GM19239 (cell line): ENCODE measurements around the gene RFXAP.

ENCODE experiments used
- DNase-seq: peaks from one replicate; pipeline ENCODE4 v3.0.0; 2011; ENCODE audit warnings: low spot score; ENCODE audit not compliant: insufficient read length
- FAIRE-seq: peaks from 2 replicates; lab custom pipeline; 2011; peaks lifted over from hg19 to GRCh38; lab: Jason Lieb, UNC

Gene RFXAP

GRCh38 chr13:36815062-36815461, 4.0 kb upstream of the RFXAP start:
- DNase-seq, result no peak
- no peak for FAIRE-seq

- no peak for DNase-seq
- no peak for FAIRE-seq
Observed at GRCh38 chr13:36817996-36818803, 822 bp upstream of the RFXAP start.

GRCh38 chr13:36819739-36820090, 693 bp downstream of the RFXAP start:
- FAIRE-seq, result no peak
- peak; percentile 12 for DNase-seq

GRCh38 chr13:36820222-36820621, 1.2 kb downstream of the RFXAP start:
- FAIRE-seq, result peak; percentile 83
- DNase-seq, result peak; percentile 4

GRCh38 chr13:36822785-36823184, 3.8 kb downstream of the RFXAP start:
- DNase-seq, result no peak
- FAIRE-seq, result peak; percentile 26

GRCh38 chr13:36829753-36830152, 10.7 kb downstream of the RFXAP start:
- DNase-seq, result no peak
- FAIRE-seq, result no peak

- FAIRE-seq (no peak), DNase-seq (no peak)
Observed at GRCh38 chr13:36831291-36831690, 12.3 kb downstream of the RFXAP start.

- DNase-seq (no peak), FAIRE-seq (no peak)
Observed at GRCh38 chr13:36834299-36834698, 15.3 kb downstream of the RFXAP start.

- DNase-seq (no peak), FAIRE-seq (no peak)
Observed at GRCh38 chr13:36837354-36838092, 18.5 kb downstream of the RFXAP start.

- no peak for FAIRE-seq
- DNase-seq, result no peak
Observed at GRCh38 chr13:36839281-36839680, 20.3 kb downstream of the RFXAP start.

GRCh38 chr13:36839981-36840380, 21.0 kb downstream of the RFXAP start:
- no peak for FAIRE-seq
- no peak for DNase-seq

GRCh38 chr13:36840718-36841250, 21.8 kb downstream of the RFXAP start:
- DNase-seq, result no peak
- no peak for FAIRE-seq

GRCh38 chr13:36841391-36841790, 22.4 kb downstream of the RFXAP start:
- DNase-seq, result no peak
- no peak for FAIRE-seq

GRCh38 chr13:36847606-36848005, 28.6 kb downstream of the RFXAP start:
- no peak for FAIRE-seq
- no peak for DNase-seq

GRCh38 chr13:36848199-36848982, 29.4 kb downstream of the RFXAP start:
- DNase-seq, result no peak
- FAIRE-seq, result no peak

- no peak for DNase-seq
- no peak for FAIRE-seq
Observed at GRCh38 chr13:36850790-36851438, 31.9 kb downstream of the RFXAP start.

- FAIRE-seq (no peak), DNase-seq (no peak)
Observed at GRCh38 chr13:36857253-36857652, 38.2 kb downstream of the RFXAP start.

- no peak for DNase-seq
- peak; percentile 8 for FAIRE-seq
Observed at GRCh38 chr13:36858290-36858689, 39.3 kb downstream of the RFXAP start.

- FAIRE-seq, result no peak
- no peak for DNase-seq
Observed at GRCh38 chr13:36859259-36859658, 40.2 kb downstream of the RFXAP start.

GRCh38 chr13:36862002-36862685, 43.1 kb downstream of the RFXAP start:
- DNase-seq, result no peak

More at GRCh38 chr13:36862002-36862685, 43.1 kb downstream of the RFXAP start:
- no peak for FAIRE-seq
